HG02759 (cell line): ENCODE data around the gene WDR90.
A peak's percentile ranks its signal among the peaks of the same experiment; 100 is the strongest.

Experiments
- ATAC-seq: cut with Tn5 transposase; IDR thresholded peaks from one replicate; pipeline ENCODE4 v1.9.1; 2021; ENCODE audit warnings: mild to moderate bottlenecking, moderate library complexity; ENCODE audit not compliant: unreplicated experiment

Gene WDR90

GRCh38 chr16:637081-638018 is 11.8 kb upstream of the WDR90 start:
- no peak for ATAC-seq

GRCh38 chr16:638034-638543 is 11.1 kb upstream of the WDR90 start:
- ATAC-seq, result no peak

- ATAC-seq, result no peak
Measured at GRCh38 chr16:638836-639235, 10.3 kb upstream of the WDR90 start.

GRCh38 chr16:640614-641013 is 8.6 kb upstream of the WDR90 start:
- no peak for ATAC-seq

- peak; percentile 60 for ATAC-seq
Measured at GRCh38 chr16:641326-642188, 7.6 kb upstream of the WDR90 start, which contains the start of gene MCRIP2. Gene MCRIP2 (plus strand): TSS chr16:641828. CDS start chr16:641992, 164 bp downstream.

GRCh38 chr16:642189-643049 is 6.7 kb upstream of the WDR90 start:
- ATAC-seq, result peak; percentile 52

GRCh38 chr16:643050-643368 is 6.2 kb upstream of the WDR90 start:
- no peak for ATAC-seq

GRCh38 chr16:644556-644955 is 4.6 kb upstream of the WDR90 start:
- no peak for ATAC-seq

- no peak for ATAC-seq
Measured at GRCh38 chr16:645852-646678, 3.1 kb upstream of the WDR90 start.

- ATAC-seq, result no peak
Measured at GRCh38 chr16:646679-647172, 2.4 kb upstream of the WDR90 start.

- ATAC-seq, result no peak
Measured at GRCh38 chr16:647173-647902, 1.8 kb upstream of the WDR90 start.

- no peak for ATAC-seq
Measured at GRCh38 chr16:648071-648780, 939 bp upstream of the WDR90 start.

GRCh38 chr16:649631-650030 is 466 bp downstream of the WDR90 start:
- peak; percentile 10 for ATAC-seq

- ATAC-seq, result no peak
Measured at GRCh38 chr16:651844-652243, 2.7 kb downstream of the WDR90 start.

- ATAC-seq, result no peak
Measured at GRCh38 chr16:652454-653305, 3.5 kb downstream of the WDR90 start.

GRCh38 chr16:654034-654433 is 4.9 kb downstream of the WDR90 start:
- ATAC-seq, result no peak

- no peak for ATAC-seq
Measured at GRCh38 chr16:657487-657886, 8.3 kb downstream of the WDR90 start.
